HepG2 (cell line): Measurements from ENCODE around the gene KIAA1755. TPM values are rescaled to one million over a fixed set of nuclear protein-coding genes. Genes with fewer than 3 reads are reported as not detected.

Experiments used
- ARID4A ChIP-seq: sonication (generic); formaldehyde crosslinking; IDR thresholded peaks from 2 replicates; pipeline ENCODE4 v1.5.0; 2020; ENCODE audit warnings: mild to moderate bottlenecking, missing genetic modification reagents, borderline replicate concordance
- ATF3 ChIP-seq: sonication (generic); formaldehyde crosslinking; IDR thresholded peaks from 2 replicates; pipeline ENCODE4 v1.4.0; 2020; ENCODE audit warnings: missing genetic modification reagents
- BCL3 ChIP-seq: sonication (generic); formaldehyde crosslinking; IDR thresholded peaks from 2 replicates; pipeline ENCODE4 v1.5.1; 2020; ENCODE audit warnings: mild to moderate bottlenecking, missing genetic modification reagents, moderate library complexity
- CAMTA2 ChIP-seq: sonication (generic); formaldehyde crosslinking; IDR thresholded peaks from 2 replicates; pipeline ENCODE4 v1.4.0; 2020; ENCODE audit warnings: mild to moderate bottlenecking, missing genetic modification reagents, borderline replicate concordance
- CERS6 ChIP-seq: sonication (generic); formaldehyde crosslinking; IDR thresholded peaks from 2 replicates; pipeline ENCODE4 v1.5.0; 2020; ENCODE audit warnings: missing genetic modification reagents
- DMAP1 ChIP-seq: IDR thresholded peaks from 2 replicates; pipeline ENCODE4 v1.6.1; 2016
- FLYWCH1 ChIP-seq: sonication (generic); formaldehyde crosslinking; IDR thresholded peaks from 2 replicates; pipeline ENCODE4 v1.8.1; 2023; ENCODE audit warnings: mild to moderate bottlenecking, missing genetic modification reagents
- GLMP ChIP-seq: sonication (generic); formaldehyde crosslinking; IDR thresholded peaks from 2 replicates; pipeline ENCODE4 v1.9.0; 2021; ENCODE audit warnings: missing genetic modification reagents, mild to moderate bottlenecking, borderline replicate concordance
- HDAC1 ChIP-seq: sonication (generic); formaldehyde crosslinking; IDR thresholded peaks from 2 replicates; pipeline ENCODE4 v1.5.1; 2020; ENCODE audit warnings: mild to moderate bottlenecking, missing genetic modification reagents
- IKZF1 ChIP-seq: fragments of 450-650 bp; IDR thresholded peaks from 2 replicates; pipeline ENCODE4 v1.7.1; 2016
- LCORL ChIP-seq, 2 experiments: fragments of 450-650 bp in 1 of 2; sonication (generic) in 1 of 2; formaldehyde crosslinking in 1 of 2; IDR thresholded peaks; 2 replicates each; pipeline versions ENCODE4 v1.5.0 to v1.6.1; 2017 to 2020; ENCODE audit warnings: antibody characterized with exemption in 1 of 2, missing genetic modification reagents in 1 of 2
- NFATC3 ChIP-seq: sonication (generic); formaldehyde crosslinking; IDR thresholded peaks from 2 replicates; pipeline ENCODE4 v1.5.1; 2020; ENCODE audit warnings: mild to moderate bottlenecking, missing genetic modification reagents
- PAWR ChIP-seq: sonication (generic); formaldehyde crosslinking; IDR thresholded peaks from 2 replicates; pipeline ENCODE4 v1.4.0; 2020; ENCODE audit warnings: missing genetic modification reagents, mild to moderate bottlenecking, borderline replicate concordance
- RFXANK ChIP-seq: IDR thresholded peaks from 2 replicates; pipeline ENCODE4 v1.6.1; 2016
- SAP130 ChIP-seq: IDR thresholded peaks from 2 replicates; pipeline ENCODE4 v1.6.1; 2016; ENCODE audit warnings: low read depth
- TBL1XR1 ChIP-seq: fragments of 150-350 bp; IDR thresholded peaks from 2 replicates; pipeline ENCODE4 v1.6.1; 2014; ENCODE audit warnings: borderline replicate concordance, low read length; ENCODE audit not compliant: partially characterized antibody
- ZFP1 ChIP-seq: IDR thresholded peaks from 2 replicates; pipeline ENCODE4 v1.6.1; 2016
- ZNF546 ChIP-seq: sonication (generic); formaldehyde crosslinking; conservative IDR thresholded peaks from 2 replicates; pipeline ENCODE4 v1.8.1; 2023; ENCODE audit warnings: mild to moderate bottlenecking, missing genetic modification reagents
- ZNF616 ChIP-seq: sonication (generic); formaldehyde crosslinking; IDR thresholded peaks from 2 replicates; pipeline ENCODE4 v1.5.0; 2020; ENCODE audit warnings: low read depth, mild to moderate bottlenecking, missing genetic modification reagents
- ZNF746 ChIP-seq: sonication (generic); formaldehyde crosslinking; IDR thresholded peaks from 2 replicates; pipeline ENCODE4 v1.8.0; 2022; ENCODE audit warnings: mild to moderate bottlenecking, missing genetic modification reagents
- ZNF773 ChIP-seq: sonication (generic); formaldehyde crosslinking; IDR thresholded peaks from 2 replicates; pipeline ENCODE4 v1.4.0; 2020; ENCODE audit warnings: missing genetic modification reagents, borderline replicate concordance
- polyA plus RNA-seq, 8 experiments: library from polyadenylated mRNA; depleted of rRNA in 3 of 8; stranded (reverse) in 7 of 8; unstranded in 1 of 8; fragments of >200 nt; fragmentation: Illumina TruSeq in 4 of 8; extraction: Trizol in 4 of 8; gene quantifications; 2 replicates each; pipeline versions ENCODE4 v1.2.1 to v1.2.3, GENCODE V29; 2011 to 2016; ENCODE audit warnings: low read depth in 4 of 8, missing spikeins in 1 of 8, mixed read lengths in 1 of 8; ENCODE audit not compliant: insufficient read depth in 1 of 8
- total RNA-seq, 5 experiments: library from RNA; depleted of rRNA; stranded (reverse); fragments of >200 nt; fragmentation: Illumina TruSeq; extraction: Trizol; gene quantifications; 2 replicates each; pipeline ENCODE4 v1.2.3, GENCODE V29; 2016; ENCODE audit warnings: low read depth in 1 of 5
- TF ChIP-seq, protein P1 (sequence below): sonication (generic); formaldehyde crosslinking; IDR thresholded peaks from 2 replicates; pipeline ENCODE4 v1.4.0; 2020; ENCODE audit warnings: missing genetic modification reagents, low read depth, mild to moderate bottlenecking, borderline replicate concordance

KIAA1755 gene
- total and polyA plus RNA-seq, 2 of the 13 experiments (the other 11 are each of a cell fraction or from before 2014, with no cell fraction given), result 0.04 TPM; not detected in 1

DNA sequence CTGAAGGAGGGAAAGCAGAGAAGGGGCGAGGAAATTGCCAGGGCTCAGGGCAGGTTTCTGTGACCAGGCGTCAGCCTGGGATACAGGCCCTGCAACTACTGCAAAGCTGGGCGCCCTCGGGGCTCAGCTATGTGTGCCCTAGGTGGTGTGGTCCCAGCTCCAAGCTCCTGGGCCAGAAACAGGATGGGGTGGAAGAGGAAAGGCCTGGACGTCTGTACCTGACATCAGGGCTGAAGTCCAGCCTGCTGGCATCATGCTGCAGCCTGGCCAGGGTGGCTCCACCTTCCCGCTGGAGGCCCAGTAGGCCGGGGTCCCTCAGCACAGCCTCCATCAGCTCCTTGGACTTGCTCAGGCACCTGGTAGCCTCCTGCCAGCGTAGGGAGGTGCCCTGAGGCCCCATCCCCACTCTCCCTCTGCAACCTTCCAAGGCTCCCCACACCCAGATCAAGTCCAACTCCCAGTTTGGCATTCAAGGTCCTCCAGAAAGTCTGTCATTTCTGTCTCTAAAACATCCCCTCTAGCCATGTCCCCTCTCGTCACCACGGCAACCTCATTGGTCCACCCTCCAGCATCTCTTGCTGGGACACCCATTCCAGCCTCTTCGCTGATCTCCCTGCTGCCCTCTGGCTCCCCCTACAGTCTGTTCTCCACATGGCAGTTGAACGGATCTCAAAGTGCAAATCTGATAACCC, 38.2 kb downstream of the KIAA1755 start (continued):
- TF ChIP-seq BCL3 (CRISPR knock-in tag), result no peak
- no peak for TF ChIP-seq DMAP1
- TF ChIP-seq ZNF616 (CRISPR knock-in tag), result no peak
- no peak for TF ChIP-seq ZNF773 (CRISPR knock-in tag)
- 0 out of 2 replicates have a peak, but pooled peaks have one; percentile 53 for TF ChIP-seq CAMTA2 (CRISPR knock-in tag)
- no peak for TF ChIP-seq FLYWCH1 (CRISPR knock-in tag)
- no peak for TF ChIP-seq HDAC1
- TF ChIP-seq TBL1XR1, result peak; percentile 30
- 0 out of 2 replicates have a peak, but pooled peaks have one; percentile 24 for TF ChIP-seq ZNF746 (CRISPR knock-in tag)
- TF ChIP-seq SAP130 (CRISPR knock-in tag), result 0 out of 2 replicates have a peak, but pooled peaks have one; percentile 14
- TF ChIP-seq LCORL (IDR thresholded peaks at IDR 0.05), result no peak
- TF ChIP-seq LCORL (CRISPR knock-in tag; IDR thresholded peaks at IDR 0.05), result no peak
- TF ChIP-seq ARID4A (CRISPR knock-in tag), result no peak
- no peak for TF ChIP-seq CERS6 (CRISPR knock-in tag)
- TF ChIP-seq NFATC3 (CRISPR knock-in tag), result no peak
- no peak for TF ChIP-seq IKZF1
- TF ChIP-seq, protein P1, sequence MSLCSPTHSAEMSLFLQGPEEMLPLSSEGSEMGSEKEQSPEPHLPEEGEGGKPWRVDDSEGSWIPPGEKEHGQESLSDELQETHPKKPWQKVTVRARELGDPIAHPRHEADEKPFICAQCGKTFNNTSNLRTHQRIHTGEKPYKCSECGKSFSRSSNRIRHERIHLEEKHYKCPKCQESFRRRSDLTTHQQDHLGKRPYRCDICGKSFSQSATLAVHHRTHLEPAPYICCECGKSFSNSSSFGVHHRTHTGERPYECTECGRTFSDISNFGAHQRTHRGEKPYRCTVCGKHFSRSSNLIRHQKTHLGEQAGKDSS (CRISPR knock-in tag), result 0 out of 2 replicates have a peak, but pooled peaks have one; percentile 45
- no peak for TF ChIP-seq GLMP (CRISPR knock-in tag)
- no peak for TF ChIP-seq PAWR (CRISPR knock-in tag)
- TF ChIP-seq ZNF546 (CRISPR knock-in tag), result no peak
- no peak for TF ChIP-seq RFXANK (CRISPR knock-in tag)
- TF ChIP-seq ATF3, result no peak
- no peak for TF ChIP-seq ZFP1
